GM12878 (cell line): ENCODE data around the gene NIPAL4. TPM values are rescaled to one million over a fixed set of nuclear protein-coding genes. Genes with fewer than 3 reads are reported as not detected.
A peak's percentile ranks its signal among the peaks of the same experiment; 100 is the strongest.

Source experiments
- ATAC-seq: fragments of 200-7000 bp; cut with Tn5 transposase; 3 replicates; pipeline ENCODE4 v1.9.1; 2020; ENCODE audit warnings: mild to moderate bottlenecking, moderate library complexity
- BruUV-seq: library from RNA; stranded (reverse); fragments of 400-500 nt; replicated peaks from 2 replicates; lab custom pipeline; 2021; lab: Mats Ljungman, UMichigan
- CTCF ChIA-PET: fragments of 300-600 bp; sonication (Branson Sonifier 250); formaldehyde crosslinking; extraction: SDS; loops from one replicate; lab custom pipeline; 2021; ENCODE audit warnings: inconsistent platforms; lab: Yijun Ruan, JAX
- POLR2A ChIA-PET: fragments of 350-600 bp; formaldehyde crosslinking; extraction: SDS; loops from one replicate; lab custom pipeline; 2021; ENCODE audit warnings: inconsistent platforms; lab: Charles Lee
- RAD21 ChIA-PET: fragments of 300-600 bp; sonication (Branson Sonifier 250); formaldehyde crosslinking; loops from one replicate; lab custom pipeline; 2023; ENCODE audit warnings: antibody characterized with exemption; ENCODE audit not compliant: unreplicated experiment; lab: Charles Lee
- SMC1A ChIA-PET: fragments of 300-600 bp; sonication (Branson Sonifier 250); formaldehyde crosslinking; loops from one replicate; lab custom pipeline; 2023; ENCODE audit not compliant: unreplicated experiment, uncharacterized antibody; lab: Charles Lee
- DNase-seq: peaks from one replicate; pipeline ENCODE4 v3.0.0-alpha.2; 2011; ENCODE audit warnings: low read depth, low spot score
- FAIRE-seq: peaks from 3 replicates; lab custom pipeline; 2011; peaks lifted over from hg19 to GRCh38; lab: Jason Lieb, UNC
- H2AFZ ChIP-seq: 2 replicates; pipeline ENCODE4 v1.6.0; 2011; ENCODE audit warnings: low read depth, low read length, control low read depth; ENCODE audit not compliant: control insufficient read depth
- H3K27ac ChIP-seq: 2 replicates; pipeline ENCODE4 v1.5.1; 2011; ENCODE audit warnings: control low read depth; ENCODE audit not compliant: control insufficient read depth, insufficient read depth
- H3K27me3 ChIP-seq, 2 experiments: replicated peaks in 1 of 2; 2 replicates each; pipeline versions ENCODE4 v1.6.0 to v1.6.1; 2011; ENCODE audit warnings: low read length in 1 of 2; ENCODE audit not compliant: control insufficient read depth in 2 of 2, insufficient read depth in 2 of 2
- H3K36me3 ChIP-seq, 2 experiments: 2 replicates each; pipeline ENCODE4 v1.5.1; 2011; ENCODE audit warnings: low read length in 1 of 2; ENCODE audit not compliant: control insufficient read depth in 2 of 2, insufficient read depth in 2 of 2
- H3K4me1 ChIP-seq: 2 replicates; pipeline ENCODE4 v1.6.1; 2011; ENCODE audit warnings: mild to moderate bottlenecking, low read length, moderate library complexity, mixed read lengths; ENCODE audit not compliant: control insufficient read depth, insufficient read depth
- H3K4me2 ChIP-seq: 2 replicates; pipeline ENCODE4 v1.6.0; 2011; ENCODE audit warnings: control low read depth; ENCODE audit not compliant: control insufficient read depth, insufficient read depth
- H3K4me3 ChIP-seq: fragments of 200-600 bp; sonication (generic); 2 replicates; pipeline ENCODE4 v1.5.1; 2016
- H3K79me2 ChIP-seq: 2 replicates; pipeline ENCODE4 v1.6.0; 2011; ENCODE audit warnings: low read length; ENCODE audit not compliant: control insufficient read depth, insufficient read depth
- H3K9ac ChIP-seq: 2 replicates; pipeline ENCODE4 v1.8.0; 2011; ENCODE audit warnings: low read length, control low read depth, mixed read lengths; ENCODE audit not compliant: control insufficient read depth, insufficient read depth
- H3K9me3 ChIP-seq: replicated peaks from 3 replicates; pipeline ENCODE4 v1.5.1; 2011; ENCODE audit warnings: mild to moderate bottlenecking, low read length; ENCODE audit not compliant: control insufficient read depth, insufficient read depth
- H4K20me1 ChIP-seq: 2 replicates; pipeline ENCODE4 v1.6.0; 2011; ENCODE audit not compliant: control insufficient read depth, insufficient read depth
- GATAD2B ChIP-seq: fragments of 450-650 bp; conservative IDR thresholded peaks from 2 replicates; pipeline ENCODE4 v1.6.1; 2017; ENCODE audit warnings: low read depth, mild to moderate bottlenecking, moderate library complexity
- IKZF2 ChIP-seq, 2 experiments: fragments of 450-650 bp; IDR thresholded peaks; 2 replicates each; pipeline ENCODE4 v1.6.1; 2017; ENCODE audit warnings: mild to moderate bottlenecking in 2 of 2, moderate library complexity in 2 of 2
- JUNB ChIP-seq: IDR thresholded peaks from 2 replicates; pipeline ENCODE4 v1.6.1; 2016; ENCODE audit warnings: antibody characterized with exemption, mild to moderate bottlenecking
- MYB ChIP-seq: fragments of 150-350 bp; IDR thresholded peaks from 2 replicates; pipeline ENCODE4 v1.6.1; 2014; ENCODE audit warnings: mild to moderate bottlenecking, low read depth, low read length, borderline replicate concordance
- NR2C1 ChIP-seq: fragments of 450-650 bp; IDR thresholded peaks from 2 replicates; pipeline ENCODE4 v1.6.1; 2017; ENCODE audit warnings: antibody characterized with exemption, mild to moderate bottlenecking, moderate library complexity
- PML ChIP-seq: IDR thresholded peaks from 2 replicates; pipeline ENCODE4 v1.6.1; 2012; ENCODE audit warnings: low read length, inconsistent platforms
- RBBP5 ChIP-seq: fragments of 200-600 bp; sonication (generic); conservative IDR thresholded peaks from 2 replicates; pipeline ENCODE4 v1.6.1; 2016
- SPI1 ChIP-seq: IDR thresholded peaks from 2 replicates; pipeline ENCODE4 v1.6.1; 2011; ENCODE audit warnings: low read depth, mild to moderate bottlenecking, low read length, moderate library complexity, borderline replicate concordance; ENCODE audit not compliant: insufficient read depth
- SRF ChIP-seq, 2 experiments: IDR thresholded peaks; 2 replicates each; pipeline ENCODE4 v1.6.1; 2011; ENCODE audit warnings: low read depth in 2 of 2, low read length in 2 of 2, mild to moderate bottlenecking in 1 of 2, moderate library complexity in 1 of 2
- WGBS: methylation state at CpG from one replicate; pipeline ENCODE4 v1.1.6; 2016; ENCODE audit warnings: low lambda C conversion rate; ENCODE audit not compliant: insufficient replicate concordance, insufficient coverage; ENCODE audit errors: missing lambda C conversion rate; 5-methylcytosine and 5-hydroxymethylcytosine counted together
- in situ Hi-C: fragments of 300-500 bp; cut with MboI; formaldehyde crosslinking; loops from 9 replicates; pipeline ENCODE4 v1.14.3; 2018; ENCODE audit warnings: mixed read lengths
- intact Hi-C: fragments of 100-400 bp; cut with micrococcal nuclease; formaldehyde crosslinking; loops from one replicate; pipeline ENCODE4 v1.14.2; 2022; ENCODE audit not compliant: unreplicated experiment
- polyA plus RNA-seq, 11 experiments: library from polyadenylated mRNA; depleted of rRNA in 4 of 11; unstranded in 6 of 11; stranded (reverse) in 5 of 11; fragments of >200 nt; fragmentation: Nextera tagmentation in 4 of 11; fragmentation: Illumina TruSeq in 1 of 11; extraction: Ambion mirVana in 4 of 11; extraction: Trizol in 1 of 11; gene quantifications; 1 replicate in 1 of 11; 2 replicates in 10 of 11; pipeline versions ENCODE4 v1.2.1 to v1.2.3, GENCODE V29; 2011 to 2016; ENCODE audit warnings: inconsistent platforms in 2 of 11, missing spikeins in 2 of 11, low read depth in 1 of 11
- total RNA-seq, 4 experiments: library from RNA; depleted of rRNA in 3 of 4; stranded (reverse); fragments of >200 nt in 3 of 4; fragmentation: Illumina TruSeq in 1 of 4; extraction: Trizol in 1 of 4; gene quantifications; 2 replicates each; pipeline versions ENCODE4 v1.2.1 to v1.2.3, GENCODE V29; 2013 to 2021
- TF ChIP-seq, protein P1 (sequence below): IDR thresholded peaks from 2 replicates; pipeline ENCODE4 v1.6.1; 2011; ENCODE audit warnings: low read depth, low read length, improper control_type of control experiment, borderline replicate concordance
- TF ChIP-seq, protein P2 (sequence below): fragments of 450-650 bp; formaldehyde crosslinking; IDR thresholded peaks from 2 replicates; pipeline ENCODE4 v1.4.0; 2020; ENCODE audit warnings: mild to moderate bottlenecking, moderate library complexity
- TF ChIP-seq, protein P3 (sequence below): fragments of 450-650 bp; IDR thresholded peaks from 2 replicates; pipeline ENCODE4 v1.6.1; 2018; ENCODE audit warnings: borderline replicate concordance, mild to moderate bottlenecking; ENCODE audit not compliant: partially characterized antibody
- TF ChIP-seq, protein P4 (sequence below): fragments of 450-650 bp; conservative IDR thresholded peaks from 2 replicates; pipeline ENCODE4 v1.6.1; 2017; ENCODE audit warnings: mild to moderate bottlenecking, moderate library complexity

NIPAL4 gene
- total and polyA plus RNA-seq, 10 of the 15 experiments (the other 5 are each of a cell fraction or from before 2014, with no cell fraction given) = 0.11 to 15.5 (median 5.9) TPM

DNA sequence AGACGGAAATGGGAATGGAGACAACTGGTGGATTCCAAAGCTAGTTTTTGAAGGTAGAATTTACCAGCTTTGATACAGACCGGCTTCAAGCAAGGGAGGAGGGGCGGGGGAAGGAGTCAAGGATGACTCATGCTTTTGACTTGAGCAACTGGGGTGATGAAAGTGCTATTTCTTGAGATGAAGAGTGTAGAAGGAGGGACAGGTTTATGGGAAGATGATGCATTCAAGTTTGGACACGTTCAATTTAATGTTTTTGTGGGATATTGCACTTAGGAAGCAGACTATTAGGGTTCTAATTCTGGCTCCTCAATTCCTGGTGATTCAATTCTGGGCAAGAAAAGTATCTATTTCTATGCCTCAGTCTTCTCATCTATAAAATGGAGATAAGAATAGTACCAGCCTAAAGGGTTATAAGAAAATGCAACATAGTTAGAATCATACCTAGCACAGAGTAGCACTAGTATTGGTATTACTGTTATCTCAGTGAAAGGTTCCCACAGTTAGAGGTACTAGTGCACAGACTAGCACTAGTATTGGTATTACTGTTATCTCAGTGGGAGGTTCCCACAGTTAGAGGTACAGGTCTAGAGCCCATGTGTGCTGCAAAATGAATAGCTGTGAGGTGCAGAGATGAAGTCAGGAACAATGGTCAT, 4.6 kb downstream of the NIPAL4 start:
- Histone ChIP-seq H3K27me3 (no peaks in the 10 kb centered on the region; a peak in 2 of 4 replicates), H3K4me1 (peaks cover 23% of the 10 kb centered on the region), H3K36me3 (no peaks in the 10 kb centered on the region), H3K4me3 (peak overlapping the region; percentile 6; the same call in 1 of the 2 replicates), H4K20me1 (no peaks in the 10 kb centered on the region), H3K27ac (peak overlapping the region; percentile 78), H2AFZ (peak overlapping the region; percentile 73), H3K9ac (peak overlapping the region; percentile 41; the same call in 1 of the 2 replicates), H3K4me2 (peak overlapping the region; percentile 68), H3K79me2 (no peaks in the 10 kb centered on the region), H3K9me3 (no peaks in the 10 kb centered on the region)
- no TSS peak for BruUV-seq
- SMC1A ChIA-PET = interaction anchor here (0.6 to 2.9 kb wide), 14 partner anchors 9 to 363 kb away, joined by 3 to 18 read pairs (median 4); partner anchors contain the start of gene LSM11
- CTCF ChIA-PET = interaction anchor here (1.0 to 17.4 kb wide), 4 partner anchors 36 to 254 kb away, joined by 3 to 248 read pairs (median 6); no protein-coding TSS in a partner anchor
- in situ Hi-C loops (no loop called here), intact Hi-C loops (loop anchor here (10.0 kb wide), 1 partner anchor 210 kb away; no protein-coding TSS in a partner anchor)
- DNase-seq (peak; percentile 28), ATAC-seq (peak; percentile 84), FAIRE-seq (peak; percentile 73)
- RAD21 ChIA-PET = interaction anchor here (1.2 to 2.3 kb wide), 3 partner anchors 15 to 54 kb away, joined by 5 to 10 read pairs (median 5); no protein-coding TSS in a partner anchor
- POLR2A ChIA-PET = interaction anchor here (1.0 kb wide), 1 partner anchor 13 kb away, joined by 4 read pairs; no protein-coding TSS in a partner anchor
- WGBS = 0% methylated on average over 4 of the region's 4 CpGs
- TF ChIP-seq, protein P1, sequence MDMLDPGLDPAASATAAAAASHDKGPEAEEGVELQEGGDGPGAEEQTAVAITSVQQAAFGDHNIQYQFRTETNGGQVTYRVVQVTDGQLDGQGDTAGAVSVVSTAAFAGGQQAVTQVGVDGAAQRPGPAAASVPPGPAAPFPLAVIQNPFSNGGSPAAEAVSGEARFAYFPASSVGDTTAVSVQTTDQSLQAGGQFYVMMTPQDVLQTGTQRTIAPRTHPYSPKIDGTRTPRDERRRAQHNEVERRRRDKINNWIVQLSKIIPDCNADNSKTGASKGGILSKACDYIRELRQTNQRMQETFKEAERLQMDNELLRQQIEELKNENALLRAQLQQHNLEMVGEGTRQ = no peak
- TF ChIP-seq, protein P2, sequence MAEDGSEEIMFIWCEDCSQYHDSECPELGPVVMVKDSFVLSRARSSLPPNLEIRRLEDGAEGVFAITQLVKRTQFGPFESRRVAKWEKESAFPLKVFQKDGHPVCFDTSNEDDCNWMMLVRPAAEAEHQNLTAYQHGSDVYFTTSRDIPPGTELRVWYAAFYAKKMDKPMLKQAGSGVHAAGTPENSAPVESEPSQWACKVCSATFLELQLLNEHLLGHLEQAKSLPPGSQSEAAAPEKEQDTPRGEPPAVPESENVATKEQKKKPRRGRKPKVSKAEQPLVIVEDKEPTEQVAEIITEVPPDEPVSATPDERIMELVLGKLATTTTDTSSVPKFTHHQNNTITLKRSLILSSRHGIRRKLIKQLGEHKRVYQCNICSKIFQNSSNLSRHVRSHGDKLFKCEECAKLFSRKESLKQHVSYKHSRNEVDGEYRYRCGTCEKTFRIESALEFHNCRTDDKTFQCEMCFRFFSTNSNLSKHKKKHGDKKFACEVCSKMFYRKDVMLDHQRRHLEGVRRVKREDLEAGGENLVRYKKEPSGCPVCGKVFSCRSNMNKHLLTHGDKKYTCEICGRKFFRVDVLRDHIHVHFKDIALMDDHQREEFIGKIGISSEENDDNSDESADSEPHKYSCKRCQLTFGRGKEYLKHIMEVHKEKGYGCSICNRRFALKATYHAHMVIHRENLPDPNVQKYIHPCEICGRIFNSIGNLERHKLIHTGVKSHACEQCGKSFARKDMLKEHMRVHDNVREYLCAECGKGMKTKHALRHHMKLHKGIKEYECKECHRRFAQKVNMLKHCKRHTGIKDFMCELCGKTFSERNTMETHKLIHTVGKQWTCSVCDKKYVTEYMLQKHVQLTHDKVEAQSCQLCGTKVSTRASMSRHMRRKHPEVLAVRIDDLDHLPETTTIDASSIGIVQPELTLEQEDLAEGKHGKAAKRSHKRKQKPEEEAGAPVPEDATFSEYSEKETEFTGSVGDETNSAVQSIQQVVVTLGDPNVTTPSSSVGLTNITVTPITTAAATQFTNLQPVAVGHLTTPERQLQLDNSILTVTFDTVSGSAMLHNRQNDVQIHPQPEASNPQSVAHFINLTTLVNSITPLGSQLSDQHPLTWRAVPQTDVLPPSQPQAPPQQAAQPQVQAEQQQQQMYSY = no peak
- TF ChIP-seq JUNB (peak; percentile 87), SRF (IDR thresholded peaks at IDR 0.05; ENCODE audit: low read depth in 2 of 2, low read length in 2 of 2) (peak in 1 of 2 experiments; percentile 60; a peak in 1 of 4 replicates), GATAD2B (no peak), SPI1 (no peak), PML (no peak), MYB (no peak), RBBP5 (no peak), IKZF2 (IDR thresholded peaks at IDR 0.05) (0 out of 4 replicates have a peak, but pooled peaks of 1 of the 2 experiments have one; percentile 5), NR2C1 (no peak)
- TF ChIP-seq, protein P3, sequence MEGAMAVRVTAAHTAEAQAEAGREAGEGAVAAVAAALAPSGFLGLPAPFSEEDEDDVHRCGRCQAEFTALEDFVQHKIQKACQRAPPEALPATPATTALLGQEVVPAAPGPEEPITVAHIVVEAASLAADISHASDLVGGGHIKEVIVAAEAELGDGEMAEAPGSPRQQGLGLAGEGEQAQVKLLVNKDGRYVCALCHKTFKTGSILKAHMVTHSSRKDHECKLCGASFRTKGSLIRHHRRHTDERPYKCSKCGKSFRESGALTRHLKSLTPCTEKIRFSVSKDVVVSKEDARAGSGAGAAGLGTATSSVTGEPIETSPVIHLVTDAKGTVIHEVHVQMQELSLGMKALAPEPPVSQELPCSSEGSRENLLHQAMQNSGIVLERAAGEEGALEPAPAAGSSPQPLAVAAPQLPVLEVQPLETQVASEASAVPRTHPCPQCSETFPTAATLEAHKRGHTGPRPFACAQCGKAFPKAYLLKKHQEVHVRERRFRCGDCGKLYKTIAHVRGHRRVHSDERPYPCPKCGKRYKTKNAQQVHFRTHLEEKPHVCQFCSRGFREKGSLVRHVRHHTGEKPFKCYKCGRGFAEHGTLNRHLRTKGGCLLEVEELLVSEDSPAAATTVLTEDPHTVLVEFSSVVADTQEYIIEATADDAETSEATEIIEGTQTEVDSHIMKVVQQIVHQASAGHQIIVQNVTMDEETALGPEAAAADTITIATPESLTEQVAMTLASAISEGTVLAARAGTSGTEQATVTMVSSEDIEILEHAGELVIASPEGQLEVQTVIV = no peak
- TF ChIP-seq, protein P4, sequence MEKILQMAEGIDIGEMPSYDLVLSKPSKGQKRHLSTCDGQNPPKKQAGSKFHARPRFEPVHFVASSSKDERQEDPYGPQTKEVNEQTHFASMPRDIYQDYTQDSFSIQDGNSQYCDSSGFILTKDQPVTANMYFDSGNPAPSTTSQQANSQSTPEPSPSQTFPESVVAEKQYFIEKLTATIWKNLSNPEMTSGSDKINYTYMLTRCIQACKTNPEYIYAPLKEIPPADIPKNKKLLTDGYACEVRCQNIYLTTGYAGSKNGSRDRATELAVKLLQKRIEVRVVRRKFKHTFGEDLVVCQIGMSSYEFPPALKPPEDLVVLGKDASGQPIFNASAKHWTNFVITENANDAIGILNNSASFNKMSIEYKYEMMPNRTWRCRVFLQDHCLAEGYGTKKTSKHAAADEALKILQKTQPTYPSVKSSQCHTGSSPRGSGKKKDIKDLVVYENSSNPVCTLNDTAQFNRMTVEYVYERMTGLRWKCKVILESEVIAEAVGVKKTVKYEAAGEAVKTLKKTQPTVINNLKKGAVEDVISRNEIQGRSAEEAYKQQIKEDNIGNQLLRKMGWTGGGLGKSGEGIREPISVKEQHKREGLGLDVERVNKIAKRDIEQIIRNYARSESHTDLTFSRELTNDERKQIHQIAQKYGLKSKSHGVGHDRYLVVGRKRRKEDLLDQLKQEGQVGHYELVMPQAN = no peak
